OCI-LY1 (cell line): Measurements from ENCODE around the gene SLC7A4.

Source experiments
- EZH2 ChIP-seq: fragments of 200-600 bp; sonication (generic), shearing (Covaris generic); IDR thresholded peaks from 2 replicates; pipeline ENCODE4 v1.8.0; 2017; ENCODE audit warnings: borderline replicate concordance, mixed run types, mild to moderate bottlenecking, antibody characterized with exemption, low read length, moderate library complexity, mixed read lengths
- TF ChIP-seq, protein P1 (sequence below): fragments of 200-600 bp; sonication (generic), shearing (Covaris generic); IDR thresholded peaks from 2 replicates; pipeline ENCODE4 v1.5.1; 2017; ENCODE audit warnings: mild to moderate bottlenecking, antibody characterized with exemption, low read length, moderate library complexity, mixed read lengths

DNA sequence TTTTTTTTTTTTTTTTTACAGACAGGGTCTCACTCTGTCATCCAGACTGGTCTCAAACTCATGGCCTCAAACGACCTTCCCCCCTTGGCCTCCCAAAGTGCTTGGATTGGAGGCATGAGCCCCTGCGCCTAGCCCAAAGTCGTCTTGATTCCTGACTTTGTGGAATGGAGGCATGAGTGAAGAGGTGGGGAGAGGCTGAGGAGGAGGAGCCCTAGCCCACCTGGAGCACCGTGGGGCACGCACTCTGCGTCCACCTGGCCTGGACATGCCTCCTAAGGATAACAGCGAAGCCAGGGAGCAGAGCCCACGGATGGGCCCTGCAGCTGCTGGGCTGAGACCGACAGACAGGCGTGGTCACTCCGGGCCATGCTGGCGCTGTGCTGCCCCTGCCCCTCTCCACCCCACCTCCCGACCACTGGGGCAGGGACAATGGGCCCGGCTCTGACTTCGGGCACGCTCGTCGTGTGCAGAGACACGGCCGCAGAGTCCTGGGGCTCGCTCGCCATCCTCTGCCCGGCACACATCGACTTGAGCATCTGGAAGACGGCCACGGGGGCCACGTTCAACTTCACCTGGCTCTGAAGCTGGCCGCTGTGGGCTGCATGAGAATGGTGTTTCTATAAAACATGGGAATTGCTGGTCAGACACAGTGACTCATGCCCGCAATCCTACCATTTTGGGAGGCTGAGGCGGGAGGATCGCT is 48.2 kb upstream of the SLC7A4 start:
- no peak for TF ChIP-seq EZH2
- TF ChIP-seq, protein P1, sequence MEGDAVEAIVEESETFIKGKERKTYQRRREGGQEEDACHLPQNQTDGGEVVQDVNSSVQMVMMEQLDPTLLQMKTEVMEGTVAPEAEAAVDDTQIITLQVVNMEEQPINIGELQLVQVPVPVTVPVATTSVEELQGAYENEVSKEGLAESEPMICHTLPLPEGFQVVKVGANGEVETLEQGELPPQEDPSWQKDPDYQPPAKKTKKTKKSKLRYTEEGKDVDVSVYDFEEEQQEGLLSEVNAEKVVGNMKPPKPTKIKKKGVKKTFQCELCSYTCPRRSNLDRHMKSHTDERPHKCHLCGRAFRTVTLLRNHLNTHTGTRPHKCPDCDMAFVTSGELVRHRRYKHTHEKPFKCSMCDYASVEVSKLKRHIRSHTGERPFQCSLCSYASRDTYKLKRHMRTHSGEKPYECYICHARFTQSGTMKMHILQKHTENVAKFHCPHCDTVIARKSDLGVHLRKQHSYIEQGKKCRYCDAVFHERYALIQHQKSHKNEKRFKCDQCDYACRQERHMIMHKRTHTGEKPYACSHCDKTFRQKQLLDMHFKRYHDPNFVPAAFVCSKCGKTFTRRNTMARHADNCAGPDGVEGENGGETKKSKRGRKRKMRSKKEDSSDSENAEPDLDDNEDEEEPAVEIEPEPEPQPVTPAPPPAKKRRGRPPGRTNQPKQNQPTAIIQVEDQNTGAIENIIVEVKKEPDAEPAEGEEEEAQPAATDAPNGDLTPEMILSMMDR = no peak
